HG03139 (cell line): ENCODE results near the gene CDH8.

ENCODE experiments used
- ATAC-seq: cut with Tn5 transposase; IDR thresholded peaks from one replicate; pipeline ENCODE4 v1.9.1; 2021; ENCODE audit not compliant: unreplicated experiment

Gene CDH8

DNA sequence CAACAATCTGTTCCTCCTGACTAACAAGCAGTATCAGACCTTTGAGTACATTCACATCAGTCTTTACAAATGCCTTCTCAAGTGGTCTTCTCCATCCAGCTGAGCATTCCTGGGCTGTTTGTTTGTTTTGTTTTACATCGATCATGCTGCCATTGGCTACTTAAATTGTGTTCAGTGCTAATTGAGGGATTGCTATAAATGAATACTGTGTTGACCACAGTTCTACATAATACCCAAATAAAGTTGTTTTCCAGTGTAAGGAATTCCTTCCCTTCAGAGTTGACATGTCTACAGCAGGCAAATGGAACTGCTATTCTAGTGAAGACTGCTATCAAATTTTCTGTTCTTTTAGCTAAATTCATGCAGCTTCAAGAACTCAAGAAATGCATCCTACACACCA lies 3.2 kb downstream of the CDH8 start:
- ATAC-seq = no peak

DNA sequence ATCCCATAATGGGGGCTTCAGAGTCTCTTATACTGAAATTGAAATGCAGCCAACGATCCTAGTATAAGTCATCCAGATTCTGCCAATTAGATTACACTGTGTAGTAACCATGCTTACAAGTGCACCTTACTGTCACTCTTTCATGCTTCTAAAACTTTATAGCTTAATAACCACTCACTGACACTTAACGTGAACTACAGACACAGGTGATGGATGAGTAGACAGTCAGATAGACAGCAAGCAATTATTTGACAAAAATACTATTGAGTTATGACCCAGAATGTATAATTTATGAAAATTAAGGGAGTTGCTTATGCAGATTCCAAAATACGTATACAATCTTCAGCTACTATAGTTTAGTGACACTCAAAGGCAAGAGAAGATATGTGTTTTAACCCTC lies 6.3 kb downstream of the CDH8 start:
- no peak for ATAC-seq

DNA sequence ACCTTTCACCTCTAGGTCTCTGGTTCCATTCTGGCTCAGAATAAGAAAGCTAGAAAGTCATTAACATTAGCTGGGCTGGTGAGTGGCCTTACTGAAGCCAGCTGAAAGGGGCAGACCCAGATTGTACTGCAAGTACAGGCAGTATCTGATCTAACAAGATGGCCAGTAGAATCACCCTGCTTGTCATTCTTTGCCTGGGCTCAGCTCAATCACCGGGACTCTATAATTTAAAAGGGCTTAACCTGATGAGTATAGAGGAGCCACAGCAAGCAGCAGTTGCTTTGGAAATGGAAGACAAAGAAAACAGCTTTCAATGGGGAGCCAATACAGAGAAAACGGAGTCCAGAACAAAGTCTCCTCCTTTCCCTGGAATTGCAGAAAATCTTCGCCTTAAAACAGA lies 13.6 kb downstream of the CDH8 start:
- ATAC-seq = no peak

DNA sequence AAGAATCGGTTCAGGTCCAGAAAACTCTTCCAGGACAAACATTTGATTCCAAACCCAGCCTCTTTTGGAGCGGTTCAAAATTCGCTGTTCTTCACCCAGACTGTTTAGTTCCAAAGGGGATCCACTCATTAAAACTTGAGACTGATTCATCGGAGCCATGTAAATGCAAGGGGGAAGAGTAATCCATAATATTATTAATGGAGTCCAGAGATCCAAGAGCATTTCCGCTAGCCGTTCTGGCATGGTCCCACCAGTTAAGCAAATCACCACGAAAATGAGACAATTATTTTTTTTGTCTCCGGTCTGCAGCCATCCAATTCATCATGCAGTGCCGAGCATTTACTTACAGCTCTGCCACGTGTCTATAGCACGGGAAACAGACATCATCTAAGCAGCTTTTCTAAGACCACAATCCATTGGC lies 15.1 kb downstream of the CDH8 start:
- ATAC-seq = no peak

DNA sequence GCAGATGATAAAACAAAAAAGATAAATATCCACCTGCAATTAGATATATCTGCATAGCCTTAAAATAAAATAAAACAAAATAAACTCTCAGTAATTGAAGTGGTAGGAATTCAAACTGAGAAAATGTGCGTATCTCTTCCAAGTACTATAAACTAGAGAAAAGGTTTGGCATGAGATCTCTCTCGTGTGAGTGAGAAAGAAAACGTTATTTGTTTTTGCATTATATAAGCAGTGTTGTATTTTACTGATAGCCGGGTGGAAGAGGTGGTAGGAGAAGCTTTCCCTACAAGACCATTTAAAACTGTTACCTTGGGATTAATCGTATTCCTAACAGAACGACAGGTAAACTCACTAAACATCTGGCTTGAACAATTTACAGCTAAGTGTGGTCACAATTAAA lies 15.6 kb downstream of the CDH8 start:
- ATAC-seq = no peak

DNA sequence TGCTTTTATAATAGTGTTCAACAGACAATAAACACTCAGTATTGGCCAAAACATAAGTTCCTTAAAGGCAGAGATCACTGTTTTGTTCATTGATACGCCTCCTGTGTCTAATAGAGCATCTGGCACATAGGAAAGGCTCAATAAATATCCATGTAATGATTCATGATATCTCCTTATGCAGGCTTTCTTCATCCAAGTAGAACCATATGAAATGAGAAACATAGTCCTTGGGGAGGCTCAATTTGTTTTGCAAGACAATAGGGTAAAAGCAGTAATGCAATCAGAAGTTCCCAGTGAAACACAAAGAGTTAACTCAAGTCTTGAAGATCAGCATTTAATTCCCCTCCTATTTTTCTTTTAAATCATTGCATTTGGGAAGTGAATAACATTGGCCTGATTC lies 16.4 kb downstream of the CDH8 start:
- ATAC-seq = no peak

DNA sequence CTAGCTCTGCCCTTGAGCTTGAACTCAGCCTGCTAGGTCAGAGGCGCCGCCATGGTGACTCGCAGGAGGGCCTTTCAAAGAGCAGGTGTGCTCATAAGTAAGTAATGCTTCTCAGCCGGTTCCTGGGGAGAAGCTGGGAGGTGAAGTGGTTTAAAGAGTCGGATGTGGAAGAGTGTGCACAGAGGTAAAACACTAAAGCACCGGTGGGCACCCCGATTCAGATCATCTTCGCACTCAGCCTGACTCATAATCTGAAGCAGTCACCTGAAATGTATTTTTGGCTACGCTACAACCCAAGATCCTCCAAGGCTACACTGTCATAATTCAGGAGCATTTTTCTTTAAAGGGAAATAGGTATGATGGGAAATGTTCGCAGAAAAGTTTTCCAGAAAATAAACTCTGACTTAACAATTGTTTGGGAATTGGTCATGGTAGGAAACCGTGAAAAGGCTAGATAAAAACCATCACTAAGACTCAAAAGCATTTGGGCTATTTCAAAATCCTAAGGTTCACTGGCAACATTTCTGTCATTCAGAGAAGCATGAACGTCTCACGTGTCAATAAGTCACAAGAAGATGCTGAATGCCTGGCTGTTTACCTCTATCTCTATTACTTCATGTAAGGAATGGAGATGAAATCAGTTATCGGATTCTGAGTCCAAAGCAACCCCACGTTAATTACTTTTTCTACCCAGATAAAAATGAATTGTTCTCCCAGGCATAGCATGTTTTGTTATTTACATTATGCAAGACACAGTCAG lies 17.8 kb downstream of the CDH8 start:
- ATAC-seq = no peak

DNA sequence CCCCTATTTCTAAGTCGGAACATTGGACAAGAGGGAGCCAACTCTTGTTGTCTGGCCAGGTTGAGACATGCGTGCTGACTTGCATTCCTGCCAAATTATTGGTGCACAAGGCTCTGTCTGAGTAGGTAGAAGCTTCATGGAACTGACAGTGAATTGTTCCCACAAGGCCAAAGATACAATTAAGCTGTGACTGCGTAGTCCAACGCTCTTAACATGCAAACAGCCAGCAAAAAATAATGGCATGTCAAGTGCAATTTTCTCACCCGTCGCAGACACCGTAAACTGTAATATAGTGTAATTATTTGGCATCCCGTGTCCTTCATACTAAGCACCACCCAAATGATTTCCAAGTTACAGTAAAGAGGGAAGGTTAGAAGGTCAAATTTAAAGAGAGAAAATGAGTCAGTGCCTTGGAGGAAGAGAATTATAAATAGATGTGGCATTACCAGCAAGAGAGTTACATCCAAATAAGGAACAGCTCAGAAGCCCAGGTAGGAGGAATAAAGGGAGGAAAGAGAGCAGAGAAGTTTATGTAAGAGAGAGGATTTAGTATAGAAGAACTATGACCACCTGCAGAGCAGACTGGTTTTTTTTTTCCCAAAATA lies 21.8 kb downstream of the CDH8 start:
- no peak for ATAC-seq

DNA sequence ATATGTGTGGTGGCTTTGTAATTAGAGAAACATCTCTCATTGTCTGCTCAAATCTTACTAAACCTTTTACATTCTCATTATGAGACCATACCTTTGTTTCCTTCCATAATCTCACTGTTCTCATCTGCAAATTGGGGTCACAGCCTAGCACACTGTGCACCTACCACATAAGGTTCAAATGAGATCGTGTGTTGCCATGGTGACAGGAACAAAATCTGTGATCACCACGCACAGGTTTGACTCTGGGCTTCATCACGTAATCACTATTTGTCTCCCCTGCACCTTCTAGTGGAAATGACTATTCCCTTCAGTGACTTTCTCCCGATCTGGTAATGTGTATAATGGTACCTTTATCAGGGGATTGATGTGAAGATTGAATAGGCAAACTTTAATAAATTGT lies 26.1 kb downstream of the CDH8 start:
- ATAC-seq = no peak

DNA sequence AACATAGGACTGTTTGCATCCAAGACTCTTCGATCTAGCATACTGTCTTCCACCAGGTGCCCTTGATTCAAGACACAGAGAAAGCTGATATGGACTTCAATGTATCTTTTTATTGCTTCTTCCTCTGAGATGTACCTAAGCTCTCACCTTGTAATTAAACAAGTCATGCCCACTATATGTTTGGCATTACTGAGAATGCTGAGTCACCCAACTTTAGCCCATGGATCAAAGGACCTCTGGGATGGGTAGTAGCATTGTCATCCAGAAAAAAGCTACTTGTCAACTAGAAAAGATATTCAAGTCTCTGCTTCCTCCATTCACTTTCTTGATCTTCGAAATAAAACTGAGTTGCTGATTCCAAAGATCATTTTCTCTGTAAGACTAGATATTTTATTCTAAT lies 37.8 kb downstream of the CDH8 start:
- ATAC-seq = no peak

DNA sequence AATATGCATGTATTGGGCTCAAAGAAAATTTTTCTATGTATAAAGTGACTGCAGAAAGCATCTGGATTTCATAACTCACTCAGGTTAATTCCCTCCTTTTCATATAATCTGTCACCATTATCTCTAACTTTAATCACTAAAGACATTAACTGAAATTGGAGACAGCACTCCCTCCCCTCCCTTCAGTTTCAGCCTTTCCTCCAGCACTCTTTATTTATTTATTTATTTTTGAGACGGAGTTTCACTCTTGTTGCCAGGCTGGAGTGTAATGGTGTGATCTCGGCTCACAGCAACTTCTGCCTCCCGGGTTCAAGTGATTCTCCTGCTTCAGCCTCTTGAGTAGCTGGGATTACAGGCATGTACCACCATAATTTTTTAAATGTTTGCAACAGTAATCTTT lies 43.1 kb downstream of the CDH8 start:
- no peak for ATAC-seq

DNA sequence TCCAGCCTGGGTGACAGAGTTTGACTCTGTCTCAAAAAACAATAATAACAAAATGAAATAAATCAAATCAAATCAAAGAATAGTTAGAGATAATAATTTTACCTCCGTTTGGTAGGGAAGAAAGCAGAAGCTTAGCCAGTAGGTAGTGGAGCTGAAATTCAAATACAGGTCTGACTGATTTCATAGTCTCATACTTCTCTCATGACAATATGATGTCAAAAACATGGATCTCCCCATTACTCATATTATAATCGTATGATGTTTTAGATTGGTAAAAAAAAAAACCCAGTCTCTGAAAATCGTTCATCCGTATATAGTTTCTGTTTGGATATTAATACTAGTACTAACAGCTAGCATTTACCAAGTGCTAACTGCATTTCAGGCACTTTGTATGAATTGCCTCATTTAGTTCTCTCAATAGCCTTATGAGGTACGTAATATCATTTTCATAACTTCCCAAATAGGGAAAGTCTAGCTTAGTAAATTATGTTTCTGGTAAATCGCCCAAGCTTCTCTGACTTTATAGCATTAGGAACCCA lies 48.7 kb downstream of the CDH8 start:
- ATAC-seq = no peak

DNA sequence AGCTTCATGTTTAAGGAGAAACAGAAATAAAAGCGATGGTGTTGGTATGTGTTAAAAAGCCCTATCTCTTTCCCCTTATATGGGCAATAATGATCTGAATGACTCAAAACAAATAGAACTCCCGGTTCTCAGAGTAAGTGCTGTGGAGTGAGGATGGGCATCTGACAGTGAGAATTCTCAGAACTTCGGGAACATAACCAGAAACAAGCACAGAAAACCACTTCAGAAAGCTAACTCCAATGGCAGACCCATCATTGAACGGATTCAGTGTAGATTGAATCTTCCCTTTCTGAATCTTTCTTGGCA lies 67.2 kb downstream of the CDH8 start:
- ATAC-seq = no peak

DNA sequence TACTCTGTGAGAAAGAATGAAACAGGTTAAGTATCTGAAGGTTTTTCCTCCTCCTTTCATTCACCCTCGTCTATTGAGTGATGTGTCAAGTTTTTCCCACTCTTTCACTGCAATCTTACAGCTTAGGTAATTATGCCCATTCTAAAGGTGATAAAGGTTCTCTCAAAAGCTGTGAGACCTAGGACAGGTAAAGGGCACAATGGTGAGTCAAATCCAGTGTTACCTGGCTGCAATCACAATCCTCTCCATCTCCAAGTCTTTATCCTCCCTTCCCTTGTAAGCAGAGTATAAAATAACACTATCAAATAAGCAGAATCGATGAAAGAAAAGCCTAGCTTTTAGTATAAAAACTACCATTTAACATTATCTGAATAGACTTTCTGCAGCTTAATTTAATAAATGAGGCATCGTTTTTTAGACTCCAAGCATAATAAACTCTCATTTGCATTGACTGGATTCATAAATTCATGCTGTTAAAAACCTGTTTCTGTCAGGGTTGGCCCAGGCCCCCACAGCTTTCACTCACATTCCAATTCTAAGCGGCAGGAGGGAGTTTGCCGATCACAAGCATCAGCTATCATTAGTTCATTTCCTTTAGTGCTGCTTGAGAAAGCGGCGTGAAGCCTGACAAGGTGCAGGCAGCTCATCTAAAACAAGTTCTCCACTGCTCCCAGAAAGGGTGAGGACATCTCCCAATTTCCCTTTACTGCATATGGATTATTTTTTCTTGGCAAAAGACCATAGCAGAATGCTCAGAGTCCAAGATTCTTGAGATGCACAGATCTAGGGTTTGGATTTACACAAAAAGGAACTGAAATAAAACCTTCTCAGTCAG lies 67.8 kb downstream of the CDH8 start:
- ATAC-seq = no peak

DNA sequence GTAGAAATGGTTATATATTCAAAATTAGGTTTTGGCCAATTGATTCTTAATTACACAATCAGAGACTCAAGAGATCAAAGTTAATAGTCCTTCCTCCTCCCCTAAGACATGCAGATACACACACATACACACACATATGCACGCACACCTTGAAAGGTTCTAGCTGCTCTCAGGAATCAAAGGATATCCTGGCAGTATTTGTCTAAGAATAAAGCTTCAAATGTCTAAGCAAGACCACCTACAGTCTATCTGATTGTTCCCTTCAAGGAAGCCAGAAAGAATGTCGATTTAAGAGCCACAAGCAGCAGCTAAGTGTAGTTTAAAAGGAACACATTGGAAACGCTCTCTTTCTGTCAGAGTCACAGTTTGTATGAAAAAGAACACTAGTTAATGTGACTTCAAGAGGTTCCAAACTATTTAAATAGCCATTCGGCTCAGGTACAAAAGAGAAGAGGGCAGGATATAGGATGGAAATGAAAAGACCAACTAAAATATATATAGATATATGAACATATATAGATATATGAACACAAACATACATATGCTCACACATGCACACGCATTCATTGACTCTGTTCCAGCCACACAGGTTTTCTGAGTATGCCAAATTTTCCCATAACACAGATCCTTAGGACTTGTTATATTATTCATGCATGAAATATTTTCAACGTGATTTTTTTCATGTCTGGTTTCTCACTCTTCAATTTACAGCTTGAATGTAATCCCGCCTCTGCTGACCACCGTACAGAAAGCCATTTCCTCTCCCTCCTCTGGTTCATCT lies 79.0 kb downstream of the CDH8 start:
- no peak for ATAC-seq

DNA sequence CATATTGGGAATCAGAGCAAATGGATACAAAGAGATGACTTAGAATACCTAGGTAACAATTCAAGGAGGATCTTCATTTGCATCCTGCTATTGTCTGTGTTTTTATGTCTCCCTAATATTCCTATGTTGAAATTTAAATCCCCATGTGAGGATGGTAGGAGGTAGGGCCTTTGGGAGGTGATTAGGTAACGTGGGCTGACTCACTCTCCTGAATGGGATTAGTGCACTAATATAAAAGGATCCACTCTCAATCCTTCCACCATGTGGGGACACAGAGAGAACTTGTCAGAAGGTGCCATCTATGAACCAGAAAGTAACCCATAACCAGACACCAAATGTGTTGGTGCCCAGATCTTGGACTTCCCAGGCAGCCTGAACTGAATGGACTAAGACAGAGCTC lies 83.4 kb downstream of the CDH8 start:
- no peak for ATAC-seq

DNA sequence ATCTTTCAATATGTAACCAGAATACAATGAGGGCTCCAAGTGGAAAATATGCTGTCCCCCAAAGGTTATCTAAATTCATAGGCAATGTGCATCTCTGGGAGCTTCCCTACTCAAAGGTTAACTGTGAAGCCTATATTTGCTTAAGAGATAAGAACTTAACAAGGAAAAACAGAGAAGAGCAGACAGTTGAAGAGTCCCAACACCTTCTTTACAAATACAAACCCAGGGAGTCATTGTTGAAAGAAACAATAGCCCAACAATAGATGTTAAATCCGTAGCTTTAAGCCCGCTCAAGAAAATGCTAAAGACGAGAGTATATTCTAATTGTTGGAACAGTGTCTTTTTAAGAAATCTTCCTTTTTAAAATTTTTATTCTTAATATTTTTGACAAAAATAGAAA lies 87.8 kb downstream of the CDH8 start:
- ATAC-seq = no peak

DNA sequence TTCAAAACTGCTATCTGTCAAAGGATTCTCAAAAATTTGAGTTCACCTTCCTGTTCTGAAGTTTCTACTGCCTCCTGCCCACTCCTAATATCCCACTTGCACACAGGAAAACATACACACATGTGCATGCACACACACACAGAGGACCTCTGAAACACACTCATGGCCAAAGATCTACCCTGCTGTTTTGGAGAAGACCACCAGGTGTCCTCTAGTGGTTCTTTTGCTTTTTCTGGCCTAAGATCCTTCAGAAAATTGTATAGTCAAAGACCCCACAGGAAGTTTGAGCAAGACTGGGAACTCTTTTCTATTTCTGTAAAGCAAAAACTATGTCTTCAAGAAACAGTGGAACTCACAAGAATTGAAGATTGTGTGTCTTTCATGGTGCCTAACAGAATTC lies 90.2 kb downstream of the CDH8 start:
- no peak for ATAC-seq

DNA sequence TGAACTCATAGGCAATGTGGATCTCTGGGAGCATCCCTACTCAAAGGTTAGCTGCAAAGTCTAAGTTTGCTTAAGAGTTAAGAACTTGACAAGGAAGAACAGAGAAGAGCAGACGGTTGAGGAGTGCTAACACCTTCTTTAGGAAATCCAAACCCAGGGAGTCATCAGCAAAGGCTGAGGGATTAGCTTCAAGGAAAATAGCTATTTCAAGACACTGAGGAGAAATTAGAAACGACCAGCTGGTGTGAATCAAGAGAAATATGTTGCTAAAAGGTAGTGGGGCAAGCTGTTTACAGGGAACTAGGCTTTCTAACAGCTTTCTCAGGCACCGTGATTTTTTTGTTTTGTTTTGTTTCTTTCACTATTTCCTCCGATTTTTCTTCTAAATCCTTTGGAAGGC lies 90.7 kb downstream of the CDH8 start:
- no peak for ATAC-seq

DNA sequence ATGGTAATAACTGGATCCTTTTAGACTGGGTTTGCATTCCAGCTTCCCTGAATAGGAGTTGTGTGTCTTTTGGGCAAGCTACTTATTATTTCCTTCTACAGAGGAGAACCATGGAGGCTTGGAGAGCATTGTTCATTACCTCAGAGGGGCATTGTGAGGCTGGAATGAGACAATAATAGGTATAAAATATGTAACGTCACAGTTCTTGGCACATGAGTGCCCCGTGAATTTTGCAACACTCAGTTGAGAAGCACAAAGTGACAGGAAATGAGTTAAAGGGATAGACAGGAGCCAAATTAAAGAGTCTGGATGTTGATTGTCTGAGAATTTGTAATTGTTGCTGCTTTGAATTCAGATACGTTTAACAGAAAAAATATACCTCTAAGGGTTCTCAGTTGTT lies 92.2 kb downstream of the CDH8 start:
- no peak for ATAC-seq

DNA sequence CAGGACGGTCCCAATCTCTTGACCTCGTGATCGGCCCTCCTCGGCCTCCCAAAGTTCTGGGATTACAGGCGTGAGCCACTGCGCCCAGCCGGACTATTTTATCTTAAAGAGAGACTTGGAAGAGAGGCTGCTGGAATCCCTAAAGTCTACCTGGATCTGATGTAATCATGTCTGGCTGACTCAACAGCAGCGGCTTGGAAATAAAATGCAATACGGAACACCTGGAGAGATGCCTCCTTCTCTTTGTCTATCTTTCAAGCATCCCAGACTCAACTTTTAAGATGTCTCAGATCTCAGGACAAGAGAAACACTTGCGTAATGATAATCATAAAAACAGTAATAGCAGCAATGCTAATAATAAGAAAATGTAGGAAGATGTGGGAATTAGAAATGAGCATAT lies 95.6 kb downstream of the CDH8 start:
- no peak for ATAC-seq
